ENCODE results near the gene SDF2.
"Not testable (repeated sequence)": the region's sequence is repeated elsewhere in the genome, so short reads cannot be mapped to it uniquely, and the experiment has no call there.

SDF2 gene

GRCh38 chr17:28612531-28612930 is 49.2 kb downstream of the SDF2 start (continued):
- TF ChIP-seq TSHZ2 (CRISPR knock-in tag; IDR thresholded peaks at IDR 0.05), result no peak
- TF ChIP-seq OSR1 (CRISPR knock-in tag; IDR thresholded peaks at IDR 0.05), result no peak
- TF ChIP-seq ARNTL (CRISPR knock-in tag; IDR thresholded peaks at IDR 0.05; ENCODE audit: borderline replicate concordance, low read depth), result no peak

- no peak for TF ChIP-seq GLIS3 (CRISPR knock-in tag; IDR thresholded peaks at IDR 0.05)
- ATAC-seq, result no peak
Measured at GRCh38 chr17:28610376-28610775, 51.3 kb downstream of the SDF2 start.

- ATAC-seq, result not testable (repeated sequence)
Measured at GRCh38 chr17:28604031-28604430, 57.7 kb downstream of the SDF2 start.

GRCh38 chr17:28599311-28600184 is 62.2 kb downstream of the SDF2 start:
- TF ChIP-seq CSRNP3 (CRISPR knock-in tag; IDR thresholded peaks at IDR 0.05) (no peak), TSHZ2 (CRISPR knock-in tag; IDR thresholded peaks at IDR 0.05) (no peak), TOX (CRISPR knock-in tag; IDR thresholded peaks at IDR 0.05; ENCODE audit: borderline replicate concordance) (no peak), ZNF70 (CRISPR knock-in tag; IDR thresholded peaks at IDR 0.05) (no peak), GLIS3 (CRISPR knock-in tag; IDR thresholded peaks at IDR 0.05) (no peak)
- ATAC-seq, result peak; percentile 77

GRCh38 chr17:28598799-28599310 is 62.9 kb downstream of the SDF2 start, which contains the start of gene SPAG5:
Gene SPAG5, minus strand, starts transcription at chr17:28599025. Its CDS starts 79 bp downstream, at chr17:28598946.
- peak; percentile 95 for ATAC-seq
- TF ChIP-seq OSR1 (CRISPR knock-in tag; IDR thresholded peaks at IDR 0.05) (no peak), ZFP3 (CRISPR knock-in tag; IDR thresholded peaks at IDR 0.05) (no peak), BACH2 (CRISPR knock-in tag; IDR thresholded peaks at IDR 0.05; ENCODE audit: borderline replicate concordance) (no peak), RARB (CRISPR knock-in tag; IDR thresholded peaks at IDR 0.05) (no peak), CREB5 (CRISPR knock-in tag; IDR thresholded peaks at IDR 0.05; ENCODE audit: low read depth) (no peak), ESRRG (CRISPR knock-in tag; IDR thresholded peaks at IDR 0.05) (no peak), ZFP30 (CRISPR knock-in tag; IDR thresholded peaks at IDR 0.05) (no peak), PPARA (CRISPR knock-in tag; IDR thresholded peaks at IDR 0.05; ENCODE audit: borderline replicate concordance) (no peak), ISL1 (CRISPR knock-in tag; IDR thresholded peaks at IDR 0.05) (no peak)
